NCI-H774 (cell line): ENCODE data around the gene BAIAP2L2.
"Not testable (repeated sequence)": the region's sequence is repeated elsewhere in the genome, so short reads cannot be mapped to it uniquely, and the experiment has no call there.

Source experiments
- DNase-seq: peaks from one replicate; lab custom pipeline; 2025; lab: John Stamatoyannopoulos, UW

The BAIAP2L2 gene, protein sequence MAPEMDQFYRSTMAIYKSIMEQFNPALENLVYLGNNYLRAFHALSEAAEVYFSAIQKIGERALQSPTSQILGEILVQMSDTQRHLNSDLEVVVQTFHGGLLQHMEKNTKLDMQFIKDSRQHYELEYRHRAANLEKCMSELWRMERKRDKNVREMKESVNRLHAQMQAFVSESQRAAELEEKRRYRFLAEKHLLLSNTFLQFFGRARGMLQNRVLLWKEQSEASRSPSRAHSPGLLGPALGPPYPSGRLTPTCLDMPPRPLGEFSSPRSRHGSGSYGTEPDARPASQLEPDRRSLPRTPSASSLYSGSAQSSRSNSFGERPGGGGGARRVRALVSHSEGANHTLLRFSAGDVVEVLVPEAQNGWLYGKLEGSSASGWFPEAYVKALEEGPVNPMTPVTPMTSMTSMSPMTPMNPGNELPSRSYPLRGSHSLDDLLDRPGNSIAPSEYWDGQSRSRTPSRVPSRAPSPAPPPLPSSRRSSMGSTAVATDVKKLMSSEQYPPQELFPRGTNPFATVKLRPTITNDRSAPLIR

DNA sequence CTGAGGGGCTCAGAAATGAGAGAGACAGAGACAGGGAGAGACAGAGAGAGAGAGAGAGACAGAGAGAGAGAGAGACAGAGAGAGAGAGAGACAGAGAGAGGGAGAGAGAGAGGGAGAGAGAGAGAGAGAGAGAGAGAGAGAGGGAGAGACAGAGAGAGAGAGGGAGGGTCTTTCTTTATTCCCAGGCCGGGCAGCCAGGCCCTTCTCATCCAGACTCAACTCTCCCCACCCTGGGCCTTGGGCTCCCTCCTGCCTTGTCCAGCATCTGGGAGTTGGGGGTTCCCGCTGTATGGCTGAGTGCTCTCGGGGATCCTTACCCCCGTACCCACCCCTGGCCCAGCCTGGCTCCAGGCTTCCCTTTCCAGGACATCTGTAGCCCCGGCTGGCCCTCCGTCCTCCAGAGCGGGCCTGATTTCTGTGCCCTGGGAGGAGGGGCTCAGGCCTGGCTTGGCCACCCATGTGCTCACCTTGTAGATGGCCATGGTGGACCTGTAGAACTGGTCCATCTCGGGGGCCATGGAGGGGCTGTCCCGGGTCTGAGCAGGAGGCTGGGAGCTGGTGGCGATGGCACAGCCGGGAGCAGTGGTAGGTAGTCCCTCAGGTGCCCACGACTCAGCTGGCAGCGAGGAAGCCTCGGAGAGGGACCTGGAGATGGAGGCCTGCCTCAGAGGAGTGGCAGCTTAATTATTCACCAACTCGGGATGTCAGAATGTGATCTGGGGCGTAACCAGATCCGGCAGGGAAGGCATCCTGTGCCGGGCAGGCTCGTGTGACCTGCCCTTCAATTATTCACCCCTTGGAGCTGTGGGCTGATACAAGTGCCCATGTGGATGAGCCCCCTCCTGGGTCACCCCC lies at the start of gene BAIAP2L2:
Gene BAIAP2L2, minus strand, starts transcription at position 677 of the 855 bp plus-strand sequence. Its CDS starts 159 bp downstream, at position 518.
- DNase-seq = no peak

DNA sequence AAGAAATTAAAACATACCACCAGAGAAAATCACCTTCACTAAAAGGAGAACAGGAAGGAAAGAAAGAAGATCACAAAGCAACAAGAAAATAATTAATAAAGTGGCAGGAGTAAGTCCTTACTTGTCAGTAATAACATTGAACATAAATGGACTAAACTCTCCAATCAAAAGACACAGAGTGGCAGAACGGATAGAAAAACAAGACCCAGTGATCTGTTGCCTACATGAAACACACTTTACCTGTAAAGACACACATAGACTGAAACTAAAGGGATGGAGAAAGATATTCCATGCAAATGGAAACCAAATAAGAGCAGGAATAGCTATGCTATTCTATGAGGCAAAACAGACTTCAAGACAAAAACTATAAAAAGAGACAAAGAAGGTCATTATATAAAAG lies 45.2 kb upstream of the BAIAP2L2 start:
- no peak for DNase-seq

DNA sequence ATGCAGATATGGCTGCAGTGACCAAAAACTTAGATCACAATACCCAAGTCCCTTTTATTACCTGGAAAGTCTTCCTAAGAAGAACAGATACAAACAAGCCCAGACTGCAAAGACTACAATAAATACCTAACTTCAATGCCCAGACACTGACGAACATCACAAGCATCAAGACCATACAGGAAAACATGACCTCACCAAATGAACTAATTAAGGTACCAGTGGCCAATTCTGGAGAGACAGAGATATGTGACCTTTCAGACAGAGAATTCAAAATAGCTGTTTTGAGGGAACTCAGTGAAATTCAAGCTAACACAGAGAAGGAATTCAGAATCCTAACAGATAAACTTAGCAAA lies 44.1 kb upstream of the BAIAP2L2 start:
- DNase-seq = not testable (repeated sequence)

DNA sequence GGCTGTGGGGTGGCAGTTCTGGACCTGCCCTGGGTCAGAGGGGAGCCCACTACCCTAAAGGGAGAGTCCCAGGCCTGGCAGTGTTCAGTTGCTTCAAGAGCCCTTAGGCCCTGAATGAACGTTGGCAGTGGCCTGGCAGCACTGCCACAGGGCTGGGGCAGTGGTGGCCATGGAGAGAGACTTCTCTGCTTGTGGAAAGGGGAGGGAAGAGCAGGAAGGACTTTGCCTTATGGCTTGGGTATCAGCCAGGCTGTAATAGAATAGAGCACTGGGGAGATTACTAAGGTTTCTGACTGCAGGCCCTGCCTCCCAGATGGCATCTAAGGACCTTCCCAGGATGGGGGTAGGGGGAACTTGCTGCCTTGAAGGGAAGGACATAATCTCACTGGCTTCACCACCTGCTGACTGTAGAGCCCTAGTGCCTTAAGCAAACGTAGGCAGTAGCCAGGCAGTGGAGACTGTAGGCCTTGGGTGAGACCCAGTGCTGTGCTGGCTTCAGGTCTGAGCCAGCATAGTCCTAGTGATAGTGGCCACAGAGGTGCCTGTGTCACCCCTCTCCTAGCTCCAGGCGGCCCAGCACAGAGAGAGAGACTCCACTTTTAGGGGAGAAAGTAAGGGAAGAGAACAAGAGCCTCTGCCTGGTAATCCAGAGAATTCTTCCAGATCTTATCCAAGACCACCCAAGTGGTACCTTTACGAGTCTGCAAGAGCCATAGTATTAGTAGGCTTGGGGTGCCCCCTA lies 43.5 kb upstream of the BAIAP2L2 start:
- no peak for DNase-seq

DNA sequence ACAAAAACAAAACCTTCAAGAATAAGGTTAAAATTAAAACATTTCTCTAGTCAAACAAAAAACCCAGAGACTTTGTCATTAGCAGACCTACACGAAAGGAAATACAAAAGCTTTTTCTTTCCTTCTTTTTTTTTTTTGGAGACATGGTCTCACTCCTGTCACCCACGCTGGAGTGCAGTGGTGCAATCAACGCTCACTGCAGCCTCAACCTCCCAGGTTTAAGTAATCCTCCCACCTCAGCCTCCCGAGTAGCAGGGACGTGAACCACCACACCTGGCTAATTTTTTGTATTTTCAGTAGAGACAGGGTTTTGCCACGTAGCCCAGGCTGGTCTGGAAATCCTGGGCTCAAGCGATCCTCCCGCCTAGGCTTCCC lies 40.6 kb upstream of the BAIAP2L2 start:
- no peak for DNase-seq

DNA sequence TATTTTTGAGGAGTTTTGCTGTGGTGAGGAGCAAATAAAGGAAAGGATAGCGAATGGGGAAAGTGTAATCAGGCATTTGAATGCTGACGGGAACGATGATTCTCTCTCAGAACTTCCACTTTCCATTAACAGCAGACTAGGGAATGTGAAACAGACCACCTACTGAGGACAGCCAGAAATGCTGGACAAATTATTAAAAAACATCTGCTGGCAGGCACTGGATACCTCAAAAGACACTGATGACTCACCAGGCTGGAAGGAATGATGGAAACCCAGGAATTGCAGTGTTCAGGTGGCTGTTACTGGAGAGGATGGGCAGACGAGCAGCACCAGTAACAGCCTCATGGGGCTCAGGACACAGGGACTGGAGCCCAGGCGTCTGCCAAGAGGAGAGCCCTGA lies 37.8 kb upstream of the BAIAP2L2 start:
- no peak for DNase-seq

DNA sequence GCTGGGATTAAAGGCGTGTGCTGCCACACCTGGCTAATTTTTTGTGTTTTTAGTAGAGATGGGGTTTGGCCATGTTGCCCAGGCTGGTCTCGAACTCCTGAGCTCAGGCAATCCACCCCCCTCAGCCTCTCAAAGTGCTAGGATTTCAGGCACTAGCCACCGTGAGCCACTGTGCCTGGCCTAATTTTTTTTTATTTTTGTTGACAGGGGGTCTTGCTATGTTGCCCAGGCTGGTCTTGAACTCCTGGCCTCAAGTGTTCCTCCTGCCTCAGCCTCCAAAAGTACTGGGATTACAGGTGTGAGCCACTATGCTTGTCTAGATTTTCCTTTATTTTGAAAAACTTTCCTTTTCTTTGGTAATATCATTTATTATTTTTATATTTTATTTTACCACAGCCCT lies 35.7 kb upstream of the BAIAP2L2 start:
- not testable (repeated sequence) for DNase-seq

DNA sequence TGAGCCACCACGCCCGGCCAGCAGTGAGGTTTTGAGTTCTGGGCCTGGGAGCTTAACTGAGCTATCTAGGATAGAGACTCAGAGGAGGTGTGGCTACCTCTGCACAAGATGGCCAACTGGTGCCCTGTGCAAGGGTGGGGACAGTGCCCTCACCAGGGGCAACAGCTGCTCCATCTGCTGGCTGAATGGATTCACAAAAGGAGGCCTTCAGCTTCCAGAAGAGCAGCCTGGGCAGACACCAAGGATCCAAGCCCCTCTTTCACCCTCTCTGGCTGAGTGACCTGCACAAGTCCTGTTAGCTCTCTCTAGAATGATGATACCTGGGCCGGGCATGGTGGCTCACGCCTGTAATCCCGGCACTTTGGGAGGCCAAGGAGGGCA lies 33.5 kb upstream of the BAIAP2L2 start:
- DNase-seq = no peak

DNA sequence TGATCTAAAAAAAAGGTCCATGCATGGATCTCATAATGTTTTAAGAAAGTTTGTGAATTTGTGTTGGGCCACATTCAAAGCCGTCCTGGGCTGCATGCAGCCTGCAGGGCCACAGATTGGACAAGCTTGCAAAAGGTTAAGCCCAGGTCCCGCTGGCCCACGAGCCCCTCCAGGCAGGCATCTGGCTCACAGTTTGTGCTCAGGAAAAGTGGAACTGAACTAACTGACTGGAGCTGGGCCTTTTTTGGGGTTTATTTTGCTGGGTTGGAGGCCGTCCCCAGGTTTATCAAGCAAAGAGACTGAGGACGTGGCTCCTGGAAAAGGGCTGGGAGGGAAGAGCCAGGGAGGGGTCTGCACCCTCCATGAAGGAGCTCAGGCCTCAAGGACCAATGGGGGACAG lies 32.1 kb upstream of the BAIAP2L2 start:
- no peak for DNase-seq

DNA sequence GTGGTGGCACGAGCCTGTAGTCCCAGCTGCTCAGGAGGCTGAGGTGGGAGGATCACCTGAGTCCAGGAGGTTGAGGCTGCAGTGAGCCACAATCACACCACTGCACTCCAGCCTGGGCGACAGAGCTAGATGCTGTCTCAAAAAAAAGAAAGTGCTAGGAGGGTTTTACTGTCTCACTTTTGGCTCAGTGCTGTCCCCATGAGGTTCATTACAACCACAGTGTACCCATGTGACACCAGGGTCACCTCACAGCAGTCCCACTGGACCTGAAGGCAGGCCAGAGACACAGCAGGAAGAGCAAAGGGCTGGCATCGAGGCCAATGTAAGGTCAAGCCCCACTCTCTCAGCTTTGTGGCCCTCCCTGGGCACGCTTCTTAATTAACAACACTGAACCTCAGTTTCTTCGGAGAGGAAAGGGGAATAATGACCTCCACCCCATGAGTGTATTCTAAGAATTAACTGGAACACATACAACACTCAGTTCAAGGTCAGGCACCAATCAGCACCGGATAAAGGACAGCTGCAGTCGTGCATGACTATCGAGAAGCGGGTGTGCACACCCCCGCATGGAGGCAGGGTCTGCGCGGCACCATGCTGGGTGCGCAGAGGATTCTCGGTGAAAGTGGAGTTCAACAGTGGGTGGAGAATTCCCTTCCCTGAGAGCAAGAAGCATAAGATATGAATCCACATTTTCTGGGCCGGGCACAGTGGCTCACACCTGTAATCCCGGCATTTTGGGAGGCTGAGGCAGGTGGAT lies 30.9 kb upstream of the BAIAP2L2 start:
- no peak for DNase-seq

DNA sequence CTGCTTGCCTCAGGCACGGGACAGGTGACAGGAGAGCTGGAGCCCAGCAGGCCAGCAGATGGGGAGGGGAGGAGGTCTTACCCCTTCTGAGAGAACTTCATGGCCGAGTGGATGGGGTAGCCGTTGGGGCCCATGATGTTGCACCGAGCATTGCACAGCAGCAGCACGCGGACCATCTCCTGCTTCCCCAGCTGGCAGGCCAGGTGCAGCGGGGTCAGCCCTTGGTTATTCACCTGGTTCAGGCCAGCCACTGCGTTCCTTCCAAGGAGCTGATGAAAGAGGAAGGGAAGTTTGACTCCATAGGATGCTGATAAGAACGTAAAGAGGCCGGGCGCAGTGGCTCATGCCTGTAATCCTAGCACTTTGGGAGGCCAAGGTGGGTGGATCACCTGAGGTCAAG lies 29.4 kb upstream of the BAIAP2L2 start:
- no peak for DNase-seq

DNA sequence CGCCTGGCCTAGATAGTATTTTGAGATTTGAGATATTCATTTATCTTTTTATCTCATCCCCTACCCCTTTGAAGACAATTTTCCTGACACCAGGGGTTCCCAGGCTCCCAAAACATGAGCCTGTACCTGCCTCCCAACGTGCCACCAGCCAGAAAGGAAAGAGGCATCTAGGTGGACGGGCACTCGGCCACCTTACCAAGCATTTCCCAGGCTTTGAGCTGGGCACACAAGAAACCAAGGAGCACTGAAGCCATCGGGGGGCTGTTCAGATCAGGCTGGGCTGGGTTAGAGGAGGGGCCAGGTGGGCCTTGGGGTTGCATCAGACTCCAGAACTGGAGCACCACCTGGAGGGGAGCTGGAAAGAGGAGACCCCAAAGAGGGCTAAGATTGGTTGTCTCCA lies 28.5 kb upstream of the BAIAP2L2 start:
- no peak for DNase-seq

DNA sequence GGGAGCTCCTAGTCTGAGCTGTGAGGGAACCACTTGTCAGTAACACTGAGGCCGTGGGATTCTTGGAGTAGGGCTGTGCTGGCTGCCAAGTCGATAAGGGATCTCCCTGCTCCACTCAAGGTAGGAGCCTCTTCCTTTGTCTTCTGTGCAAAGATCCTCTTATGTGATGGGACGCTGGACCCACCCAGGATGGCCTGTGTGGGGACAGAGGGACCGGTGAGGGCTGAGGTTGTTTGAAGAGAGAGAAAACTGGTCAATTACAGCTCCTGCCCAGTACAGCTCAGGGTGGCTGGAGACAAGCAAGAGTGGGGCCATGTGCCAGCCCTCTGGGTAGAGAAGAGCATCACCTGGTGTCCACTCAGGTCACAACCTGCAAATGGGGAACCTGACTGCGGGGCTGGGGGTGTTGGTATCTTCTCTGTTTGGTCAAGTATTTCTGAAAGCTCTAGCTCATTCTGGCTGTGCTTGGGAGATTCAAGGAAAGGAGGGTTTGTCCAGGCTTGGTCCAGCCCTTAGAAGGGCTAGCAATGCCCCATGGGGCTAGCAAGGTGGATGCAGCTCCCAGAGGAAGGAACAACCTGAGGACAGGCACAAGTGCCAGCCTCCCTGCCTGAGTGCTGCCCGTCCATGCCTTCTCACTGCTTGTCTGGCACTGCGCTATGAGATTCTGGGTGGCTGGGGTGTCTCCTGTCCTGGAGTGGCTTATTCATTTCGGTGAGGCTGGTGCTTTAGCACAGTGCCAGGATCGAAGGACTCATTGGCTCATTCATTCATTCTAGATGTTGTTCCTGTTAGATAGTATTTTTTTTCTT lies 27.6 kb upstream of the BAIAP2L2 start:
- DNase-seq = no peak

DNA sequence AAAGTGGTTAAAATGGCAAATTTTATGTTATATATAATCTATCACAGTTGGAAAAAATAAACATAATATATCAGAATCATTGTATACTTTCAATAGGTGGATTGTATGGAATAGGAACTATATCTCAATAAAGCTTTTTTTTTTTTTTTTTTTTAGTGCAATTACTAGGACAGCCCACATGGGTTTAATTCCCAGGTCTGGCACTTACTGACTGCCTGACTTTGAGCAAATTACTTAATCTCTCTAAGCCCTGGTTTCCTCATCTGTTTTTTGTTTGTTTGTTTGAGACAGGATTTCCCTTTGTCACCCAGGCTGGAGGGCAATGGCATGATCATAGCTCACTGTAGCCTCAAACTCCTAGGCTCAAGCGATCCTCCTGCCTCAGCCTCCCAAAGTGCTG lies 26.1 kb upstream of the BAIAP2L2 start:
- DNase-seq = no peak

DNA sequence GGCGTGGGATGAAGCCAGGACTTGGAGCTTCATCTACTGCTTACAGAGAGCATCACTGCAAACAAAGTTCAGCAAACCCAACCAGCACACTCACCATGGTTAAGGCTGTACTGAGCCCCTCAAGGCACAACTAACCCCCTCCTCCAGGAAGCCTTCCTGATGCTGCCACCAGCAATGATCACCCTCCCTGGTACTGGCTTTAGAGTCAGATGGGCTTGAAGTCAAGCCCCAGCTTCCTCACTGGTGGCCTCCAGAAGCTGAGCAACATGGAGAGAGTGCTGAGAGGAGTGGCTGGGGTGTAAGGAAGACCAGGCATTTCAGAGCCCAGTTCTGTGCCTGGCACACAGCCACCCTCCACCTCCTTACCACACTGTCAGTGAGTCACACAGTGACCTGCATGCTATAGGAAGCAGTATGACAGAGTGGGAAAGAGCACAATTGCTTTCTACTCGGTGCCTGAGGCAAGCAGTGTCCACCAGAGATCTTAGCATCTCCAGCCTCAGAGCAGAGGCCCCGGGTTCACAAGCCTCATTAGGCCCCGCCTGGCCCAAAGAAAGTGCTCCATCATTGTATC lies 24.7 kb upstream of the BAIAP2L2 start:
- DNase-seq = no peak

DNA sequence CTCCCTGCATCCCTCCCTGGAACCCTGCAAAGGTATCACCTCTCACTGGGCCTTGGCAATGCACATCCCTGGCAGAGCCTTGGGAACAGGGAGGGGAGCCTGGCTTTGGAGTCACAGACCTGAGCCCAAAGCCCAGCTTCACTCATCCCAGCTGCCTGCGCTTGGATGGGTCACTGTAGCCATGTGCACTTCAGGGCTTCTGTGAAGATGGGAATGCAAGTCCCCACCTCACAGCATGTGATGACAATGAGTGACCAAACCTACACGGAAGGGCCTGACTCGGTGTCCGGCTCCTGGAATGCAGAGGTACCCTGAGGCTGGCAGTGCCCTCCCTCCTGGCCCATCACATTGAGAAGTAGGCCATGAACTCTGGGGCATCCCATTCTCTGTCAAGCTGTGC lies 22.8 kb upstream of the BAIAP2L2 start:
- no peak for DNase-seq

DNA sequence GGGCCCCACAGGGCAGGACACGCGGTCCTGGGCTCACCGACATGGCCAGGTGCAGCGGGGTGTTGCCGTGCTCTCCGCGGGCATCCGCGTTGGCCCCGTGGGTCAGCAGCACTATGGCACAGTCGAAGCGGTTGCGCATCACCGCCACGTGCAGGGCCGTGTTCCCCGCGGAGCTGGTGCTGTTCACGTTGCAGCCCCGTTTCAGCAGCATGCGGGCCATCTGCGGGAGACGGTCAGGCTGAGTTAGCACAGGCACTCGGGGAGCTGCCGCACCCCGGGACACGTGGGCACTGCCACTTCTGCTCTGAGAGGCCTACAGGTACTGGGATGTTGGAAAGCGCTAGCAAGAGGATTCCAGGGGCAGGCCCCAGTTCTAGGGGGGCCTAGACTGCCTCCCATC lies 22.3 kb upstream of the BAIAP2L2 start:
- DNase-seq = no peak

DNA sequence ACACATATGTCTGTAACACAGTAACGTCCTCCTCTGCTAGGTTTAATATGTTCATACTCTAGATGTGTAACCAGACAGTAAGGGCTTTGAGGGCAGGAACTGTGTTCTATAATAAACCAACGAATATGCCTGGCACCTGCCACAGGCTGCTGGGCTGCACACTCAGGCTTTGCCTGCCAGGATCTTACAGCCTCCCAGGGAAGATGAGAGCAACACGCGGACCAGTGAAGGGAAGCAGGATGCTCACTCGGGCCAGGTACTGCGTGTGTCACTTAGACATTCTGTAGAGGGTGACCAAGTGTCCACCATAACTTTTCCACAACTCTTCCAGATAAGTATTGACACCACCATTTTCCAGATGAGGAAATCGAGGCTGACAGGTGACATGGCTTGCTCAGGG lies 21.7 kb upstream of the BAIAP2L2 start:
- no peak for DNase-seq

DNA sequence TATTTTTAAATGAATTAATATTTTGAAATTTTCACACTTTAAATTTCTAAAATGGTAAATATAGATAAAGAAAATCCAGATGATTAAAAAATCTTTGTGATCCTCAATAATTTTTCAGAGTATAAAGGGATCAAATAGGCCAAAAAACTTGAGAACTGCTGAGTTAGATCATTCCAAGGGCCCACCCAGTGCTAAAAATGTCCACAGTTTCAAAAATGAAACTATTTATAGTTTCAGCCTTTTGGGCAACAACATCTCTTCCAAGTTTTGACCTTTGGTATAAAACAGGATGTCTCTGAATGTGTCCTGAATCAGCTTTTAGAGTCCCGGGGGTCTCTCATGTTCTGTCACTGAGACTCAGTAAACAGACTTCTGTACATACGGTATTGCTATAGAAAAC lies 20.9 kb upstream of the BAIAP2L2 start:
- no peak for DNase-seq

DNA sequence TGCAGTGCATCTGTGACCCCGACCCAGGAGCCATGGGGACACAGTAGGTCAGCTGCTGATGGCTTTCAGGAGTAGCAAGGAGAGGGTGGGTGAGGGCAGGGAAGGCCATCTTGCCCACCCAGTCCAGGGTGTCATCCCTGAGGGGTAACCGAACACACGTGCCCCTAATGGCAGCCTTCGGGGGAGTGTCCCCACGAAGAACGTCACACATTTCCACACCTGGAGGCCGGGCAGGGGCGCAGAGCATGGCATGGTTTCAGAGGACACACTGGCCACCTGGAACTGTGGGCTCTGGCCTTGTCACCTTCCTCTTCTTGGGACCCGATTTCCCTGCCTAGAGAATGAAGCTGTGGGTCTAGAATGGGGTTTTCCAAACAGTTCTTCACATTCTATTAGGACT lies 19.4 kb upstream of the BAIAP2L2 start:
- no peak for DNase-seq

DNA sequence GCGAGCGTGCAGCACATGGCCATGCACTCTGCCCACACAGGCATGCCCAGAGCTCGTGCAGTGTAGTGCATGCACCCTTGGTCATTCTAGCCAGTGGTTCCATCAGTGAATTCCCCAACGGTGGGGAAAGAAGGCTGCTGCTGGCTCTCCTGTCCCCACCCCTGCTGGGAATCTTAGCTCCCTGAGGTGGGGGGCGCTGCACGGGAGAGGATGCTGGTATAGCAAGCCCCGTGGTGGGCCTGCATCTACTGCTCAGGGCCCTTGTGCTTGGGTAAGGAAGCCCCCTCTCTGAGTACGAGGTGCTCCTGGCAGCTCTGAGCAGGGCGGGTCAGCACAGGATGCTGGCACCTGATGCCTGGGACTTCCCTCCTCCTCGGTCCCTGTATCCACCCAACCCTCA lies 18.5 kb upstream of the BAIAP2L2 start:
- no peak for DNase-seq
